ENCODE results near the gene SMARCC1.

The SMARCC1 gene

GRCh38 chr3:47636225-47636624 is 145.5 kb downstream of the SMARCC1 start:
- H3K4me3 Mint-ChIP-seq: no peak overlapping the region
- DNase-seq (no peak), ATAC-seq (no peak)
- no peaks in the 10 kb centered on the region for H3K27me3 Mint-ChIP-seq
- no peak overlapping the region for H3K27ac Mint-ChIP-seq
- H3K9me3 Mint-ChIP-seq: no peaks in the 10 kb centered on the region
- H3K4me1 Mint-ChIP-seq: peaks cover 6% of the 10 kb centered on the region

- Mint-ChIP-seq H3K4me3 (no peak overlapping the region), H3K9me3 (no peaks in the 10 kb centered on the region), H3K27me3 (no peaks in the 10 kb centered on the region), H3K27ac (peak overlapping the region in 1 of 2 donors; percentile 84), H3K4me1 (peaks cover 6% of the 10 kb centered on the region)
- ATAC-seq (no peak), DNase-seq (no peak)
Measured at GRCh38 chr3:47635536-47635935, 146.2 kb downstream of the SMARCC1 start.

- Mint-ChIP-seq H3K27me3 (no peaks in the 10 kb centered on the region), H3K4me3 (no peak overlapping the region), H3K9me3 (no peaks in the 10 kb centered on the region), H3K4me1 (peaks cover 6% of the 10 kb centered on the region), H3K27ac (peak overlapping the region in 1 of 2 donors; percentile 84)
- DNase-seq (no peak), ATAC-seq (no peak)
Measured at GRCh38 chr3:47634996-47635395, 146.7 kb downstream of the SMARCC1 start.

GRCh38 chr3:47630810-47631209 is 150.9 kb downstream of the SMARCC1 start:
- ATAC-seq (no peak), DNase-seq (no peak)
- Mint-ChIP-seq H3K4me3 (no peak overlapping the region), H3K27me3 (no peaks in the 10 kb centered on the region), H3K9me3 (no peaks in the 10 kb centered on the region), H3K27ac (no peak overlapping the region), H3K4me1 (peaks cover 6% of the 10 kb centered on the region)

GRCh38 chr3:47629770-47630169 is 151.9 kb downstream of the SMARCC1 start:
- Mint-ChIP-seq H3K9me3 (no peaks in the 10 kb centered on the region), H3K4me3 (no peak overlapping the region), H3K27ac (no peak overlapping the region), H3K4me1 (no peaks in the 10 kb centered on the region), H3K27me3 (no peaks in the 10 kb centered on the region)
- DNase-seq (no peak), ATAC-seq (no peak)

GRCh38 chr3:47628426-47628825 is 153.3 kb downstream of the SMARCC1 start:
- no peak for DNase-seq
- no peaks in the 10 kb centered on the region for H3K9me3 Mint-ChIP-seq
- ATAC-seq: no peak
- no peaks in the 10 kb centered on the region for H3K4me1 Mint-ChIP-seq
- no peak overlapping the region for H3K4me3 Mint-ChIP-seq
- H3K27me3 Mint-ChIP-seq: no peaks in the 10 kb centered on the region
- peak overlapping the region in 1 of 2 donors; percentile 7 for H3K27ac Mint-ChIP-seq

- Mint-ChIP-seq H3K9me3 (no peaks in the 10 kb centered on the region), H3K4me1 (no peaks in the 10 kb centered on the region), H3K27me3 (no peaks in the 10 kb centered on the region), H3K27ac (peak overlapping the region in 1 of 2 donors; percentile 15), H3K4me3 (no peak overlapping the region)
- no peak for DNase-seq
- ATAC-seq: no peak
Measured at GRCh38 chr3:47622671-47623461, 158.8 kb downstream of the SMARCC1 start.

- no peak overlapping the region for H3K4me3 Mint-ChIP-seq
- ATAC-seq (no peak), DNase-seq (no peak)
- H3K27ac Mint-ChIP-seq: no peak overlapping the region
- H3K4me1 Mint-ChIP-seq: no peaks in the 10 kb centered on the region
- no peaks in the 10 kb centered on the region for H3K9me3 Mint-ChIP-seq
- no peaks in the 10 kb centered on the region for H3K27me3 Mint-ChIP-seq
Measured at GRCh38 chr3:47617086-47618010, 164.3 kb downstream of the SMARCC1 start.

GRCh38 chr3:47614788-47615187 is 166.9 kb downstream of the SMARCC1 start:
- no peak overlapping the region for H3K27ac Mint-ChIP-seq
- no peaks in the 10 kb centered on the region for H3K4me1 Mint-ChIP-seq
- no peak overlapping the region for H3K4me3 Mint-ChIP-seq
- H3K27me3 Mint-ChIP-seq: no peaks in the 10 kb centered on the region
- no peaks in the 10 kb centered on the region for H3K9me3 Mint-ChIP-seq
- no peak for ATAC-seq
- no peak for DNase-seq

GRCh38 chr3:47613722-47614121 is 168.0 kb downstream of the SMARCC1 start:
- no peaks in the 10 kb centered on the region for H3K9me3 Mint-ChIP-seq
- DNase-seq: no peak
- no peaks in the 10 kb centered on the region for H3K4me1 Mint-ChIP-seq
- no peaks in the 10 kb centered on the region for H3K27me3 Mint-ChIP-seq
- H3K4me3 Mint-ChIP-seq: no peak overlapping the region
- no peak overlapping the region for H3K27ac Mint-ChIP-seq
- no peak for ATAC-seq

- no peak for DNase-seq
- H3K27ac Mint-ChIP-seq: peak overlapping the region in 1 of 2 donors; percentile 40
- no peaks in the 10 kb centered on the region for H3K4me1 Mint-ChIP-seq
- no peak for ATAC-seq
- H3K9me3 Mint-ChIP-seq: no peaks in the 10 kb centered on the region
- no peaks in the 10 kb centered on the region for H3K27me3 Mint-ChIP-seq
- no peak overlapping the region for H3K4me3 Mint-ChIP-seq
Measured at GRCh38 chr3:47612879-47613278, 168.8 kb downstream of the SMARCC1 start.

GRCh38 chr3:47612178-47612577 is 169.5 kb downstream of the SMARCC1 start:
- H3K27ac Mint-ChIP-seq: peak overlapping the region in 1 of 2 donors; percentile 17
- no peaks in the 10 kb centered on the region for H3K4me1 Mint-ChIP-seq

GRCh38 chr3:47611576-47611975 is 170.1 kb downstream of the SMARCC1 start:
- H3K9me3 Mint-ChIP-seq: no peaks in the 10 kb centered on the region
- H3K27me3 Mint-ChIP-seq: no peaks in the 10 kb centered on the region
- H3K27ac Mint-ChIP-seq: no peak overlapping the region
- DNase-seq (no peak), ATAC-seq (no peak)
- no peak overlapping the region for H3K4me3 Mint-ChIP-seq
- no peaks in the 10 kb centered on the region for H3K4me1 Mint-ChIP-seq

More at GRCh38 chr3:47612178-47612577, 169.5 kb downstream of the SMARCC1 start:
- Mint-ChIP-seq H3K9me3 (no peaks in the 10 kb centered on the region), H3K27me3 (no peaks in the 10 kb centered on the region), H3K4me3 (no peak overlapping the region)
- ATAC-seq (no peak), DNase-seq (no peak)

- Mint-ChIP-seq H3K9me3 (no peaks in the 10 kb centered on the region), H3K27ac (peak overlapping the region in 1 of 2 donors; percentile 44), H3K4me3 (no peak overlapping the region), H3K27me3 (no peaks in the 10 kb centered on the region), H3K4me1 (no peaks in the 10 kb centered on the region)
- ATAC-seq: no peak
- no peak for DNase-seq
Measured at GRCh38 chr3:47610583-47610982, 171.1 kb downstream of the SMARCC1 start.

GRCh38 chr3:47607335-47607734 is 174.4 kb downstream of the SMARCC1 start:
- Mint-ChIP-seq H3K4me1 (no peaks in the 10 kb centered on the region), H3K4me3 (no peak overlapping the region), H3K9me3 (no peaks in the 10 kb centered on the region), H3K27me3 (no peaks in the 10 kb centered on the region), H3K27ac (no peak overlapping the region)
- DNase-seq: no peak
- no peak for ATAC-seq

GRCh38 chr3:47606165-47606564 is 175.5 kb downstream of the SMARCC1 start:
- ATAC-seq: no peak
- Mint-ChIP-seq H3K9me3 (no peaks in the 10 kb centered on the region), H3K4me1 (no peaks in the 10 kb centered on the region), H3K4me3 (no peak overlapping the region), H3K27ac (no peak overlapping the region), H3K27me3 (no peaks in the 10 kb centered on the region)
- DNase-seq: no peak
